Colonic mucosa (tissue), 4 donors: Measurements from ENCODE around the gene PCNX3. TPM values are rescaled to one million over a fixed set of nuclear protein-coding genes. Genes with fewer than 3 reads are reported as not detected.

ENCODE experiments used
- DNase-seq: peaks from one replicate; pipeline ENCODE4 v3.0.0-alpha.2; 2020
- H3K27ac ChIP-seq: fragments of 200-600 bp; one replicate; pipeline ENCODE4 v1.8.0; 2021
- H3K27me3 ChIP-seq: fragments of 200-600 bp; one replicate; pipeline ENCODE4 v1.8.0; 2021
- H3K36me3 ChIP-seq: fragments of 200-600 bp; one replicate; pipeline ENCODE4 v1.8.0; 2021
- H3K4me1 ChIP-seq: fragments of 200-600 bp; one replicate; pipeline ENCODE4 v1.8.0; 2021; ENCODE audit warnings: mild to moderate bottlenecking
- H3K4me3 ChIP-seq: fragments of 200-600 bp; one replicate; pipeline ENCODE4 v1.8.0; 2021
- H3K9ac ChIP-seq, 2 donors: one replicate each; pipeline ENCODE4 v1.7.0; 2013; ENCODE audit warnings: control low read depth in 2 of 2, low read depth in 2 of 2, low read length in 2 of 2
- H3K9me3 ChIP-seq: fragments of 200-600 bp; one replicate; pipeline ENCODE4 v1.8.0; 2021
- intact Hi-C: fragments of 100-400 bp; cut with DNase I; formaldehyde crosslinking; loops from one replicate; pipeline ENCODE4 v1.14.1; 2022
- total RNA-seq, 2 donors: library from RNA; stranded (reverse); fragmentation: NEBNext Ultra II Directional in 1 of 2; extraction: Animal tissue kit (Norgen Biotek cat#: 25700) in 1 of 2; gene quantifications; one replicate each; pipeline ENCODE4 v1.2.1, GENCODE V29; 2021
- TF ChIP-seq, protein P1 (sequence below): fragments of 200-600 bp; IDR thresholded peaks from one replicate; pipeline ENCODE4 v1.8.0; 2022; ENCODE audit warnings: antibody characterized with exemption, mild to moderate bottlenecking
- donor health status: healthy.
- donor health status: DM: no; HTN: no; CAD: no.
- donor health status: DM: no; HTN: no; CAD: no.

The PCNX3 gene
- total RNA-seq, 2 donors from 2014 or later: 41.5 to 72.4 TPM

DNA sequence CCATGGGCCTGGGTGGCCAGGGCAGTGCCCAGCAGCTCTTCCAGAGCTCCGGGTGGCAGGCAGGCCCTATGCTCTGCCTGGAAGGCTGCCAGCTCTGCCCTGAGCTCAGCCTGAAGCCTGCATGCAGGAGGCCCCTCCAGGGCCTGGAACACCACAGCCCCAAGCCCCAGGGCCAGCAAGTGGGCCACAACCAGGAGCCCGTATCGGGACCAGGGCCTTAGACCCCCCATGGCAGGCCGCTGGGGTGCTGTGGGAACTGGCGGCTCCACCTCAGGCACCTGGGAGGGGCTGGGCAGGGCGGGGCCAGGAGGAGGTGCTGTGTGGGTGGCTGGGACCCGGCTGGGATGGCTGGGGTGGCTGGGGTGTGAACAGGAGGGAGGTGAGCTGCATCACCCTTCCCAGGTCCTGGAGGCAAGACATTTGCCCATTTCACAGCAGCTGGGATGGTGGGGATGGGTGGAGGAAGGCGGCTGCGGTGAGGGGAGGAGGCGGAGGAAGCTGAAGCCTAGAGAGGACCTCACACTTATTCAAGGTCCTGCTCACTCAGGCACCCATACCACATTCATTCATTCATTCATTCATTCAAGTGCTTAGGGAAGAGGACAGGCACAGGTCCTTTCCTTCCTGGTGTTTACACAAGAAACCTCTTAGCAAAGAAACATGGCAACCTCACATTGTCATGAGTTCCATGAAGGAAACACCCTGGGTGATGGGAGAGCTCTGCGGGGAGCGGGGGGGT lies 19.9 kb upstream of the PCNX3 start, which contains the start of gene KCNK7:
TSS of gene KCNK7 (minus strand) at position 258 of the 739 bp plus-strand sequence. CDS start at position 230, 28 bp downstream.
- TF ChIP-seq, protein P1, sequence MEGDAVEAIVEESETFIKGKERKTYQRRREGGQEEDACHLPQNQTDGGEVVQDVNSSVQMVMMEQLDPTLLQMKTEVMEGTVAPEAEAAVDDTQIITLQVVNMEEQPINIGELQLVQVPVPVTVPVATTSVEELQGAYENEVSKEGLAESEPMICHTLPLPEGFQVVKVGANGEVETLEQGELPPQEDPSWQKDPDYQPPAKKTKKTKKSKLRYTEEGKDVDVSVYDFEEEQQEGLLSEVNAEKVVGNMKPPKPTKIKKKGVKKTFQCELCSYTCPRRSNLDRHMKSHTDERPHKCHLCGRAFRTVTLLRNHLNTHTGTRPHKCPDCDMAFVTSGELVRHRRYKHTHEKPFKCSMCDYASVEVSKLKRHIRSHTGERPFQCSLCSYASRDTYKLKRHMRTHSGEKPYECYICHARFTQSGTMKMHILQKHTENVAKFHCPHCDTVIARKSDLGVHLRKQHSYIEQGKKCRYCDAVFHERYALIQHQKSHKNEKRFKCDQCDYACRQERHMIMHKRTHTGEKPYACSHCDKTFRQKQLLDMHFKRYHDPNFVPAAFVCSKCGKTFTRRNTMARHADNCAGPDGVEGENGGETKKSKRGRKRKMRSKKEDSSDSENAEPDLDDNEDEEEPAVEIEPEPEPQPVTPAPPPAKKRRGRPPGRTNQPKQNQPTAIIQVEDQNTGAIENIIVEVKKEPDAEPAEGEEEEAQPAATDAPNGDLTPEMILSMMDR: no peak
- Histone ChIP-seq H3K9me3 (no peaks in the 10 kb centered on the region), H3K27ac (no peak within 1 kb of the TSS), H3K4me3 (no peak within 1 kb of the TSS), H3K36me3 (peaks cover 8% of the 10 kb centered on the region), H3K27me3 (no peaks in the 10 kb centered on the region), H3K9ac (no peak within 1 kb of the TSS), H3K4me1 (peaks cover 5% of the 10 kb centered on the region)
- DNase-seq: no peak
- intact Hi-C loops: no loop called here

DNA sequence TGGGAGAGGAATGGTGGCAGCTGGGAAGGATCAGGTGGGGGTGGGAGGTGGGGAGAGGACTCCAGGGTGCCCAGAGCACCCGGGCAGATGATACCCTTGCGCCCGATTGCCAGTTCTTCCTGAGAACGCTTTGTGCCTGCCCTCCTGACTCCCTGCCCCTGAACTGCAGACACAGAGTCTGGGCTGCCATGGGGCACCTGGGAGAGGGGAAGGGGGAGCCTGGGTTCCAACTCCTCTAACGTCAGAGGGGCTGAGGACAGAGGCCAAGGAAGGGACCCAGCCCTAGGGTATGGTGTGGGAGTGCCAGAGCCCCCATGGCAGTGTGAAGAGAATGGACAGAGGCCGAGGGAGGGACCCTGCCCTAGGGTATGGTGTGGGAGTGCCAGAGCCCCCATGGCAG lies 19.1 kb upstream of the PCNX3 start:
- Histone ChIP-seq H3K27me3 (no peaks in the 10 kb centered on the region), H3K9ac (no peak overlapping the region), H3K27ac (no peak overlapping the region), H3K36me3 (peaks cover 8% of the 10 kb centered on the region), H3K4me3 (no peak overlapping the region), H3K4me1 (peaks cover 5% of the 10 kb centered on the region), H3K9me3 (no peaks in the 10 kb centered on the region)
- TF ChIP-seq, protein P1: no peak
- intact Hi-C loops: no loop called here
- DNase-seq: no peak

DNA sequence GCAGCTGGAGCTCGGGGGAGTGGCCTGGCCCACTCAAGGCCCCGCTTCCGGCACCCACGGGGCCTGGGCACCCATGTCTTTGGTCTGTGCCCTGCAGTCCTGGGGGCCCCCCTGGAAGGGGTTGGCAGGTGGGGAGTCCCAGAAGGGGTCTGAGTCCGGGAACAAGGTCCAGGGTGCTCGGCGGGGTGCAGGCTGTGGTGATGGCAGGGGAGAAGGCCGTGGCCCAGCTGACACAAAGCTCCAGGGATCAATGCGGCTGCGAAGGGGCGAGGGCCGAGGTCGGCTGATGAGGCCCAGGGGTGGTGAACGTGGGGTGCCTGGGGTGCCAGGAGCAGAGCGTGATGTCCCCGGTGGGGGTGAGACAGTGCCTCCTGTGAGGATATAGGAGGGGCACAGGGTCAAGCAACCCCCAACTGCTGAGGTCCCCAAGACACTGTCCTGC lies 17.3 kb upstream of the PCNX3 start:
- TF ChIP-seq, protein P1: no peak
- Histone ChIP-seq H3K27me3 (no peaks in the 10 kb centered on the region), H3K9ac (no peak overlapping the region), H3K9me3 (no peaks in the 10 kb centered on the region), H3K36me3 (peaks cover 8% of the 10 kb centered on the region), H3K4me3 (no peak overlapping the region), H3K4me1 (peaks cover 5% of the 10 kb centered on the region), H3K27ac (no peak overlapping the region)
- intact Hi-C loops: no loop called here
- no peak for DNase-seq

DNA sequence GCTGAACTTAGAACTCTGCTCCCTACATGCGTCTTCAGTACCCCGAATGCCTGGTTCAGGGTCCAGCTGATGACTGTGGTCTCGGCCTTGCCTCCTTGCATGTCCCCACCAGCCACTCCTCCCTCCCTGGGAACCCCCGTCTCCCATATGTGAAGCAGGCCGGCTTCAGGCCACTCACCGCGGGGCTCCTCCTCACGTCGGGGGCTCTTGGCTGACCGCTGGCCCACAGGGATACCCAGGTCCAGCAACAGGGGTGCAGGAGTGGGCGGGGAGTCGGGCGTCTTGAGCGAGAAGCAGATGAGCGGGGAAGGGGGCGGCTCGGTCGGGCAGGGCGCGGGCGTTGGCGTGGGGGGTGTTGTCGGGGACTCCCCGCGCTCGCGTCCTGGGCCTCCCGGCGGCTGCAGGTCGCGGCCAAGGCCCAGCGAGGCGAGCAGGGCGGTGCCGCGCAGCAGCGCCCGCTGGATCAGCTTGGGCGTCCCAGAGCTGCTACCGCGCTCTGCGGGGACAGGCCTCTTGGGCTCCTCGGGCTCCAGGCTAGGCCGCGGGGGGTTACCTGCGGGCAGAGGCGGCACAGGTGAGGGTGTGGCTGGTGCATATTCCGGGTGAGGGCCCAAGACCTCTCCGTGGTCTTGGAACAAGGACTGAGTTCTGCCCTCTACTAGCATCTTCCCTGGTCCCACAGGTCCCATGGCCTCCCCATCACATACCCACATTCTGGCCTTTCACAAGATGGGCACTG lies 16.2 kb upstream of the PCNX3 start:
- Histone ChIP-seq H3K9me3 (no peaks in the 10 kb centered on the region), H3K4me3 (no peak overlapping the region), H3K4me1 (peaks cover 5% of the 10 kb centered on the region), H3K36me3 (peaks cover 11% of the 10 kb centered on the region), H3K27me3 (no peaks in the 10 kb centered on the region), H3K9ac (no peak overlapping the region), H3K27ac (no peak overlapping the region)
- TF ChIP-seq, protein P1: no peak
- intact Hi-C loops: no loop called here
- no peak for DNase-seq

DNA sequence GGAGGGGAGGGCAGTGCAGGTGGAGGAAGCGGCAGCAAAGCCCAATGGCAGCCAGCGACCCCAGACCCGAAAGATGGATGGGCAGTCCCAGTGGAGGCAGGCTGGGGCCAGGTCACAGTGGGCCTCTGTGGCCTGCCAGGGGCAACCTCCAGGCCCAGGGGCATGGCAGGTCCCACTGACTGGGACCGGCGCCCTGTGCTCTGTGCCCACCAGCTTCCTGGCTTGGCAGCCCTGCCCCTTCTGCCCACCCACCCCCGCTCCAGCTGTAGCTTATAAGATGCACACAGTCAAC lies 15.7 kb upstream of the PCNX3 start:
- Histone ChIP-seq H3K27me3 (no peaks in the 10 kb centered on the region), H3K27ac (no peak overlapping the region), H3K9me3 (no peaks in the 10 kb centered on the region), H3K9ac (no peak overlapping the region), H3K4me1 (peaks cover 5% of the 10 kb centered on the region), H3K4me3 (no peak overlapping the region), H3K36me3 (peaks cover 15% of the 10 kb centered on the region)
- DNase-seq: no peak
- TF ChIP-seq, protein P1: no peak
- intact Hi-C loops: no loop called here
